A549 (cell line): ENCODE measurements around the gene MAML3. TPM values are rescaled to one million over a fixed set of nuclear protein-coding genes. Genes with fewer than 3 reads are reported as not detected.

ENCODE experiments used
- ATAC-seq, 2 experiments: fragments of 200-7000 bp in 1 of 2; fragments of >200 bp in 1 of 2; cut with Nextera tagmentation in 1 of 2; cut with Tn5 transposase in 1 of 2; 3 replicates each; pipeline versions ENCODE4 v1.8.0 to v1.9.1; 2018 to 2020; ENCODE audit warnings: mild to moderate bottlenecking in 1 of 2, moderate library complexity in 1 of 2
- CTCF ChIA-PET: fragments of 300-600 bp; sonication (Branson Sonifier 250); formaldehyde crosslinking; extraction: SDS; loops from one replicate; lab custom pipeline; 2021; ENCODE audit warnings: antibody characterized with exemption, inconsistent platforms; lab: Yijun Ruan, JAX
- POLR2A ChIA-PET: fragments of 350-600 bp; formaldehyde crosslinking; extraction: SDS; loops from one replicate; lab custom pipeline; 2021; ENCODE audit warnings: antibody characterized with exemption, inconsistent platforms; lab: Yijun Ruan, JAX
- DNase-seq, 2 experiments: peaks; one replicate each; pipeline versions ENCODE4 v3.0.0 to v3.0.0-alpha.2; 2011 to 2016; ENCODE audit warnings: low read depth in 1 of 2, low spot score in 1 of 2
- FAIRE-seq: peaks from 2 replicates; lab custom pipeline; 2011; peaks lifted over from hg19 to GRCh38; lab: Jason Lieb, UNC
- H3K27ac ChIP-seq, 2 experiments: fragments of >200 bp; sonication (Bioruptor Twin); formaldehyde crosslinking; 3 replicates each; pipeline ENCODE4 v1.5.1; 2016 to 2017
- H3K4me1 ChIP-seq: fragments of >200 bp; sonication (Bioruptor Twin); formaldehyde crosslinking; 3 replicates; pipeline ENCODE4 v1.6.1; 2016
- H3K4me2 ChIP-seq: fragments of >200 bp; sonication (Bioruptor Twin); formaldehyde crosslinking; 3 replicates; pipeline ENCODE4 v1.6.1; 2016
- H3K4me3 ChIP-seq: fragments of >200 bp; sonication (Bioruptor Twin); formaldehyde crosslinking; 3 replicates; pipeline ENCODE4 v1.5.1; 2016
- H3K9me3 ChIP-seq: fragments of >200 bp; sonication (Bioruptor Twin); formaldehyde crosslinking; 3 replicates; pipeline ENCODE4 v1.6.1; 2016
- CEBPB ChIP-seq, 2 experiments: fragments of >200 bp in 1 of 2; sonication (Bioruptor Twin) in 1 of 2; formaldehyde crosslinking in 1 of 2; IDR thresholded peaks; 2 replicates each; pipeline ENCODE4 v1.6.1; 2012 to 2016
- FOSL2 ChIP-seq, 2 experiments: fragments of 450-650 bp in 1 of 2; fragments of >200 bp in 1 of 2; sonication (Bioruptor Twin) in 1 of 2; formaldehyde crosslinking; IDR thresholded peaks; 2 replicates each; pipeline versions ENCODE4 v1.5.0 to v1.6.1; 2016 to 2020; ENCODE audit warnings: mild to moderate bottlenecking in 1 of 2, moderate library complexity in 1 of 2
- FOXS1 ChIP-seq: fragments of 250-450 bp; sonication (Bioruptor Pico); IDR thresholded peaks from 2 replicates; pipeline ENCODE4 v1.5.0; 2020; ENCODE audit warnings: mild to moderate bottlenecking, moderate library complexity
- HOXB5 ChIP-seq: fragments of 250-450 bp; sonication (Bioruptor Pico); IDR thresholded peaks from 2 replicates; pipeline ENCODE4 v1.5.0; 2020; ENCODE audit warnings: mild to moderate bottlenecking, moderate library complexity
- JUNB ChIP-seq: fragments of >200 bp; sonication (Bioruptor Twin); formaldehyde crosslinking; IDR thresholded peaks from 2 replicates; pipeline ENCODE4 v1.6.1; 2016
- KDM1A ChIP-seq: fragments of 200-600 bp; sonication (generic); IDR thresholded peaks from 2 replicates; pipeline ENCODE4 v1.6.1; 2016; ENCODE audit warnings: low read depth, mild to moderate bottlenecking
- MAFK ChIP-seq: fragments of 450-650 bp; IDR thresholded peaks from 2 replicates; pipeline ENCODE4 v1.6.1; 2014; ENCODE audit not compliant: partially characterized antibody
- PHF8 ChIP-seq: fragments of 200-600 bp; sonication (generic); IDR thresholded peaks from 2 replicates; pipeline ENCODE4 v1.6.1; 2016; ENCODE audit warnings: low read depth, mild to moderate bottlenecking, antibody characterized with exemption, moderate library complexity, borderline replicate concordance
- POLR2A ChIP-seq: IDR thresholded peaks from 2 replicates; pipeline ENCODE4 v1.6.1; 2012; ENCODE audit warnings: mild to moderate bottlenecking, low read length
- POLR2AphosphoS2 ChIP-seq: conservative IDR thresholded peaks from 2 replicates; pipeline ENCODE4 v1.6.1; 2012; ENCODE audit warnings: low read length, improper control_type of control experiment, inconsistent platforms
- RCOR1 ChIP-seq: fragments of 150-350 bp; IDR thresholded peaks from 2 replicates; pipeline ENCODE4 v1.6.1; 2014; ENCODE audit warnings: antibody characterized with exemption, low read length, low read depth
- RFX5 ChIP-seq: fragments of 450-650 bp; IDR thresholded peaks from 2 replicates; pipeline ENCODE4 v1.7.1; 2014; ENCODE audit warnings: antibody characterized with exemption, mild to moderate bottlenecking, moderate library complexity
- RNF2 ChIP-seq: fragments of 200-600 bp; sonication (generic); IDR thresholded peaks from 2 replicates; pipeline ENCODE4 v1.6.1; 2016; ENCODE audit warnings: low read depth, mild to moderate bottlenecking, antibody characterized with exemption, moderate library complexity, borderline replicate concordance
- SREBF2 ChIP-seq: fragments of 450-650 bp; IDR thresholded peaks from 2 replicates; pipeline ENCODE4 v1.6.1; 2014; ENCODE audit warnings: mild to moderate bottlenecking, moderate library complexity
- TP53 ChIP-seq: fragments of 250-450 bp; sonication (Bioruptor Pico); IDR thresholded peaks from 2 replicates; pipeline ENCODE4 v1.5.0; 2021; ENCODE audit warnings: mild to moderate bottlenecking, moderate library complexity
- USF2 ChIP-seq: fragments of 450-650 bp; IDR thresholded peaks from 2 replicates; pipeline ENCODE4 v1.6.1; 2014; ENCODE audit warnings: antibody characterized with exemption
- ZC3H11A ChIP-seq: fragments of 450-650 bp; IDR thresholded peaks from 2 replicates; pipeline ENCODE4 v1.6.1; 2014; ENCODE audit warnings: antibody characterized with exemption, mild to moderate bottlenecking
- ZSCAN20 ChIP-seq: fragments of 250-450 bp; sonication (Bioruptor Pico); IDR thresholded peaks from 2 replicates; pipeline ENCODE4 v1.8.0; 2022; ENCODE audit warnings: mild to moderate bottlenecking, moderate library complexity
- WGBS: methylation state at CpG from one replicate; pipeline ENCODE4 v1.1.6; 2017; ENCODE audit errors: missing lambda C conversion rate; 5-methylcytosine and 5-hydroxymethylcytosine counted together
- polyA plus RNA-seq, 4 experiments: library from polyadenylated mRNA; depleted of rRNA in 3 of 4; stranded (reverse); fragments of >200 nt; fragmentation: RNase III in 1 of 4; extraction: RNeasy Plus Mini Kit Qiagen cat#74134 plus additional on column Dnase treatment in 1 of 4; gene quantifications; 2 replicates in 3 of 4; 3 replicates in 1 of 4; pipeline ENCODE4 v1.2.3, GENCODE V29; 2011 to 2017
- TF ChIP-seq, protein P1 (sequence below): fragments of 200-600 bp; sonication (generic); IDR thresholded peaks from 2 replicates; pipeline ENCODE4 v1.6.1; 2016; ENCODE audit warnings: antibody characterized with exemption, mild to moderate bottlenecking, moderate library complexity
- TF ChIP-seq, protein P2 (sequence below): IDR thresholded peaks from 2 replicates; pipeline ENCODE4 v1.6.1; 2012
- TF ChIP-seq, protein P3 (sequence below): IDR thresholded peaks from 2 replicates; pipeline ENCODE4 v1.6.1; 2012; ENCODE audit warnings: low read depth, borderline replicate concordance

The MAML3 gene
- polyA plus RNA-seq, 2 of the 4 experiments (the other 2 are of a cell fraction): 9.0 to 22.2 TPM

DNA sequence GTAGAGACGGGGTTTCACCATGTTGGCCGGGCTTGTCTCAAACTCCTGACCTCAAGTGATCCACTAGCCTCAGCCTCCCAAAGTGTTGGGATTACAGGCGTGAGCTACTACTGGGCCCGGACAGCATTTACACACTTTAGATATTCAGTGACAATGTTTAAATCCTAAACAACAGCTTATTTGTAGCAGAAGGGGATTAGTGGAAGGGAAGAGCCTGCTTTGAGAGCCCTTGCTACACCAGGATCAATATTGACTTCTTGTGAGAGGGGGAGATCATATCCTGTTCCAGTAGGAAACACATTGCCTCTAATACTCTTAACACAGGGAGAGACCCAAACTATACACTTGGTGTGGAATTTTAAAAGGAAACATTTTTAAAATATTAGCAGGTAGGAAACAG, 481.3 kb downstream of the MAML3 start:
- DNase-seq (no peak), ATAC-seq (no peak), FAIRE-seq (no peak)
- H3K4me3 ChIP-seq: no peak overlapping the region
- no peaks in the 10 kb centered on the region for H3K9me3 ChIP-seq
- ChIA-PET POLR2A (no interaction called here), CTCF (interaction anchor here (1.2 to 2.0 kb wide), 3 partner anchors 15 to 68 kb away, joined by 4 to 10 read pairs (median 6); no protein-coding TSS in a partner anchor)
- H3K4me2 ChIP-seq: no peak overlapping the region
- no peaks in the 10 kb centered on the region for H3K4me1 ChIP-seq
- 92% methylated on average over 4 of the region's 4 CpGs for WGBS
- H3K27ac ChIP-seq: no peak overlapping the region
- TF ChIP-seq RCOR1: no peak
- TF ChIP-seq USF2: no peak
- no peak for TF ChIP-seq POLR2A
- TF ChIP-seq, protein P1, sequence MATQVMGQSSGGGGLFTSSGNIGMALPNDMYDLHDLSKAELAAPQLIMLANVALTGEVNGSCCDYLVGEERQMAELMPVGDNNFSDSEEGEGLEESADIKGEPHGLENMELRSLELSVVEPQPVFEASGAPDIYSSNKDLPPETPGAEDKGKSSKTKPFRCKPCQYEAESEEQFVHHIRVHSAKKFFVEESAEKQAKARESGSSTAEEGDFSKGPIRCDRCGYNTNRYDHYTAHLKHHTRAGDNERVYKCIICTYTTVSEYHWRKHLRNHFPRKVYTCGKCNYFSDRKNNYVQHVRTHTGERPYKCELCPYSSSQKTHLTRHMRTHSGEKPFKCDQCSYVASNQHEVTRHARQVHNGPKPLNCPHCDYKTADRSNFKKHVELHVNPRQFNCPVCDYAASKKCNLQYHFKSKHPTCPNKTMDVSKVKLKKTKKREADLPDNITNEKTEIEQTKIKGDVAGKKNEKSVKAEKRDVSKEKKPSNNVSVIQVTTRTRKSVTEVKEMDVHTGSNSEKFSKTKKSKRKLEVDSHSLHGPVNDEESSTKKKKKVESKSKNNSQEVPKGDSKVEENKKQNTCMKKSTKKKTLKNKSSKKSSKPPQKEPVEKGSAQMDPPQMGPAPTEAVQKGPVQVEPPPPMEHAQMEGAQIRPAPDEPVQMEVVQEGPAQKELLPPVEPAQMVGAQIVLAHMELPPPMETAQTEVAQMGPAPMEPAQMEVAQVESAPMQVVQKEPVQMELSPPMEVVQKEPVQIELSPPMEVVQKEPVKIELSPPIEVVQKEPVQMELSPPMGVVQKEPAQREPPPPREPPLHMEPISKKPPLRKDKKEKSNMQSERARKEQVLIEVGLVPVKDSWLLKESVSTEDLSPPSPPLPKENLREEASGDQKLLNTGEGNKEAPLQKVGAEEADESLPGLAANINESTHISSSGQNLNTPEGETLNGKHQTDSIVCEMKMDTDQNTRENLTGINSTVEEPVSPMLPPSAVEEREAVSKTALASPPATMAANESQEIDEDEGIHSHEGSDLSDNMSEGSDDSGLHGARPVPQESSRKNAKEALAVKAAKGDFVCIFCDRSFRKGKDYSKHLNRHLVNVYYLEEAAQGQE: no peak
- no peak for TF ChIP-seq ZC3H11A
- TF ChIP-seq, protein P2, sequence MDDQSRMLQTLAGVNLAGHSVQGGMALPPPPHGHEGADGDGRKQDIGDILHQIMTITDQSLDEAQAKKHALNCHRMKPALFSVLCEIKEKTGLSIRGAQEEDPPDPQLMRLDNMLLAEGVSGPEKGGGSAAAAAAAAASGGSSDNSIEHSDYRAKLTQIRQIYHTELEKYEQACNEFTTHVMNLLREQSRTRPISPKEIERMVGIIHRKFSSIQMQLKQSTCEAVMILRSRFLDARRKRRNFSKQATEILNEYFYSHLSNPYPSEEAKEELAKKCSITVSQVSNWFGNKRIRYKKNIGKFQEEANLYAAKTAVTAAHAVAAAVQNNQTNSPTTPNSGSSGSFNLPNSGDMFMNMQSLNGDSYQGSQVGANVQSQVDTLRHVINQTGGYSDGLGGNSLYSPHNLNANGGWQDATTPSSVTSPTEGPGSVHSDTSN: no peak
- TF ChIP-seq FOXS1: no peak
- TF ChIP-seq KDM1A: no peak
- TF ChIP-seq SREBF2: no peak
- TF ChIP-seq PHF8: no peak
- TF ChIP-seq CEBPB (IDR thresholded peaks at IDR 0.05): no peak
- TF ChIP-seq RFX5: no peak
- TF ChIP-seq TP53 (CRISPR knock-in tag): no peak
- TF ChIP-seq, protein P3, sequence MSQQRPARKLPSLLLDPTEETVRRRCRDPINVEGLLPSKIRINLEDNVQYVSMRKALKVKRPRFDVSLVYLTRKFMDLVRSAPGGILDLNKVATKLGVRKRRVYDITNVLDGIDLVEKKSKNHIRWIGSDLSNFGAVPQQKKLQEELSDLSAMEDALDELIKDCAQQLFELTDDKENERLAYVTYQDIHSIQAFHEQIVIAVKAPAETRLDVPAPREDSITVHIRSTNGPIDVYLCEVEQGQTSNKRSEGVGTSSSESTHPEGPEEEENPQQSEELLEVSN: no peak
- TF ChIP-seq POLR2AphosphoS2: no peak
- TF ChIP-seq JUNB: no peak
- TF ChIP-seq FOSL2 (IDR thresholded peaks at IDR 0.05): no peak
- TF ChIP-seq FOSL2 (CRISPR knock-in tag; IDR thresholded peaks at IDR 0.05): no peak
- no peak for TF ChIP-seq RNF2
- no peak for TF ChIP-seq HOXB5 (CRISPR knock-in tag)
- TF ChIP-seq ZSCAN20: no peak
- TF ChIP-seq, all 56 proteins: peak for 0

GRCh38 chr4:139672215-139672614, 481.8 kb downstream of the MAML3 start:
- peaks cover under 1% of the 10 kb centered on the region; the same call in 2 of the 3 replicates for H3K4me1 ChIP-seq
- no peak for ATAC-seq
- no peak overlapping the region for H3K4me3 ChIP-seq
- no peak overlapping the region for H3K27ac ChIP-seq
- no peak overlapping the region for H3K4me2 ChIP-seq
- DNase-seq: no peak
- CTCF ChIA-PET: interaction anchor here (1.2 to 2.0 kb wide), 3 partner anchors 15 to 68 kb away, joined by 4 to 10 read pairs (median 6); no protein-coding TSS in a partner anchor
- 96% methylated on average over 2 of the region's 2 CpGs for WGBS
- POLR2A ChIA-PET: no interaction called here
- no peak for TF ChIP-seq MAFK
- no peaks in the 10 kb centered on the region for H3K9me3 ChIP-seq
- FAIRE-seq: no peak
